GM19455 (cell line): ENCODE data around the gene TRAPPC1.

Experiments
- ATAC-seq: cut with Tn5 transposase; IDR thresholded peaks from one replicate; pipeline ENCODE4 v1.9.1; 2021; ENCODE audit not compliant: unreplicated experiment

The TRAPPC1 gene

DNA sequence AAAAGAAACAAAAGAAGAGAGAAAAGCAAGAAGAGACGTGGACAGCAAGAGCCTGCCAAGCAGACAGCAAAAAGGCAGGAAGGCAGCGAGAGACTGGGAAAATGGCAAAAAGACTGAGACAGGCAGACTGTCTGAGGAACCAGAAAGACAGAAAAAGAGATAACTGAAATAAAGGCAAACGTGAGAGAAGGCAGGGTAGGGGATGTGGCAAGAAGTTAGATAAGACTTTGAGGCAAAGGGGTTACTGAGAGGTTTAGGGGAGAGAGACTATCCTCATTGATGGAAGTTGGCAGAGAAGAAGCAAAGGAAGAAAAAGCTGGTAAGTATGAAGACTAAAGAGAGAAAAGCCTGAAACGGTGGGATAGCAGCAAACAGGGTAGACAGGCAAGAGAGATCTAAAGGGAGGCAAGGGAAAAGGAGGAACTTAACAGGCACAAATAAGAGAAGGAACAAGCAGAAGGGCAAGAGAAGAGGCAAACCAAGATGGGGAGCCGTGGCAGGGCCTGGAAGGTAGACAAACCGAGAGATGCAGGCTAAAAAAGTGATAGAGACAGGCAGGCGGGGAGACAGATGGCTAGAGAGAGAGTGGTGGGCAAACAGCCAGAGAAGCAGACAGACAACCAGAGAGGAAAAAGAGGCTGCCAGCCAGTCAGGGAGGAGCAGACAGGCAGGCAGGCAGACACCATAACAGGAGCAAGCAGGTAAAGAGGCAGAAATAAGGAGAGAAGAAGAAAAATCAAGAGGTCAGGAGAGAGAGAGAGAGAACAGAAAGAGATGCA lies 50.3 kb downstream of the TRAPPC1 start:
- no peak for ATAC-seq
